H9 (cell line): ENCODE data around the gene IQGAP2. TPM values are rescaled to one million over a fixed set of nuclear protein-coding genes. Genes with fewer than 3 reads are reported as not detected.

Source experiments
- DNase-seq: peaks from one replicate; pipeline ENCODE4 v3.0.0-alpha.2; 2017
- H2AFZ ChIP-seq: one replicate; pipeline ENCODE4 v1.6.1; 2013; ENCODE audit warnings: mild to moderate bottlenecking, low read length, control low read depth, moderate library complexity
- H2AK5ac ChIP-seq: 2 replicates; pipeline ENCODE4 v1.6.1; 2013; ENCODE audit warnings: low read length, control low read depth, mixed read lengths; ENCODE audit not compliant: insufficient read length
- H2BK120ac ChIP-seq: one replicate; pipeline ENCODE4 v1.6.1; 2013; ENCODE audit warnings: low read depth, mild to moderate bottlenecking, low read length, control low read depth, inconsistent platforms; ENCODE audit not compliant: poor library complexity, severe bottlenecking
- H2BK12ac ChIP-seq: 2 replicates; pipeline ENCODE4 v1.6.1; 2013; ENCODE audit warnings: low read length, control low read depth, mixed read lengths, low read depth; ENCODE audit not compliant: insufficient read length
- H2BK15ac ChIP-seq: 2 replicates; pipeline ENCODE4 v1.6.1; 2013; ENCODE audit warnings: low read depth, low read length, control low read depth
- H2BK20ac ChIP-seq: one replicate; pipeline ENCODE4 v1.6.1; 2013; ENCODE audit warnings: low read depth, mild to moderate bottlenecking, low read length, control low read depth, inconsistent platforms; ENCODE audit not compliant: poor library complexity, severe bottlenecking
- H2BK5ac ChIP-seq: 2 replicates; pipeline ENCODE4 v1.6.1; 2013; ENCODE audit warnings: low read length, control low read depth, mixed read lengths; ENCODE audit not compliant: insufficient read length
- H3K14ac ChIP-seq: 2 replicates; pipeline ENCODE4 v1.6.1; 2013; ENCODE audit warnings: low read length, control low read depth; ENCODE audit not compliant: insufficient read depth
- H3K18ac ChIP-seq: 2 replicates; pipeline ENCODE4 v1.6.1; 2013; ENCODE audit warnings: low read depth, mild to moderate bottlenecking, mixed read lengths, low read length, control low read depth; ENCODE audit not compliant: insufficient read length
- H3K23ac ChIP-seq: 2 replicates; pipeline ENCODE4 v1.6.1; 2013; ENCODE audit warnings: low read length, control low read depth, mixed read lengths, low read depth; ENCODE audit not compliant: insufficient read length
- H3K23me2 ChIP-seq: 2 replicates; pipeline ENCODE4 v1.6.1; 2013; ENCODE audit warnings: low read depth, mild to moderate bottlenecking, mixed read lengths, low read length, control low read depth; ENCODE audit not compliant: insufficient read length, poor library complexity, severe bottlenecking
- H3K27ac ChIP-seq: 2 replicates; pipeline ENCODE4 v1.5.1; 2013; ENCODE audit warnings: low read length, control low read depth, mixed read lengths, low read depth; ENCODE audit not compliant: insufficient read length
- H3K27me3 ChIP-seq: 2 replicates; pipeline ENCODE4 v1.6.1; 2013; ENCODE audit warnings: low read length, control low read depth, inconsistent platforms; ENCODE audit not compliant: insufficient read depth
- H3K4ac ChIP-seq: 2 replicates; pipeline ENCODE4 v1.6.1; 2013; ENCODE audit warnings: low read depth, mild to moderate bottlenecking, control low read depth, inconsistent platforms, low read length, moderate library complexity
- H3K4me1 ChIP-seq: 2 replicates; pipeline ENCODE4 v1.6.1; 2013; ENCODE audit warnings: low read length, control low read depth, inconsistent platforms; ENCODE audit not compliant: insufficient read depth
- H3K4me2 ChIP-seq: 2 replicates; pipeline ENCODE4 v1.6.1; 2013; ENCODE audit warnings: low read length, control low read depth, mixed read lengths; ENCODE audit not compliant: insufficient read length, insufficient read depth
- H3K56ac ChIP-seq: 2 replicates; pipeline ENCODE4 v1.6.1; 2013; ENCODE audit warnings: low read depth, mild to moderate bottlenecking, mixed read lengths, low read length, control low read depth; ENCODE audit not compliant: insufficient read length
- H3K79me1 ChIP-seq: 2 replicates; pipeline ENCODE4 v1.6.1; 2013; ENCODE audit warnings: low read depth, mild to moderate bottlenecking, moderate library complexity, low read length, control low read depth, inconsistent platforms; ENCODE audit not compliant: insufficient read depth, poor library complexity, severe bottlenecking
- H3K79me2 ChIP-seq: 2 replicates; pipeline ENCODE4 v1.6.1; 2013; ENCODE audit warnings: low read length, control low read depth, inconsistent platforms; ENCODE audit not compliant: insufficient read depth
- H3K9ac ChIP-seq: 2 replicates; pipeline ENCODE4 v1.6.1; 2013; ENCODE audit warnings: low read length, control low read depth, mixed read lengths; ENCODE audit not compliant: insufficient read length; ENCODE audit errors: extremely low read depth
- H3K9me3 ChIP-seq: one replicate; pipeline ENCODE4 v1.6.1; 2013; ENCODE audit warnings: low read depth, low read length, inconsistent platforms; ENCODE audit not compliant: control insufficient read depth
- H3T11ph ChIP-seq: one replicate; pipeline ENCODE4 v1.6.1; 2013; ENCODE audit warnings: mild to moderate bottlenecking, low read length, control low read depth, inconsistent platforms
- H4K20me1 ChIP-seq: one replicate; pipeline ENCODE4 v1.6.1; 2013; ENCODE audit not compliant: control insufficient read depth, insufficient read length, insufficient read depth
- H4K5ac ChIP-seq: 2 replicates; pipeline ENCODE4 v1.6.1; 2013; ENCODE audit warnings: low read depth, mild to moderate bottlenecking, mixed read lengths, low read length, control low read depth; ENCODE audit not compliant: insufficient read length
- H4K8ac ChIP-seq: replicated peaks from 2 replicates; pipeline ENCODE4 v1.6.1; 2013; ENCODE audit warnings: low read length, control low read depth, mixed read lengths, low read depth; ENCODE audit not compliant: insufficient read length
- H4K91ac ChIP-seq: 2 replicates; pipeline ENCODE4 v1.6.1; 2013; ENCODE audit warnings: low read depth, mild to moderate bottlenecking, moderate library complexity, mixed read lengths, low read length, control low read depth; ENCODE audit not compliant: insufficient read length
- H3K27ac Mint-ChIP-seq, 3 experiments: 2 replicates in 2 of 3; 3 replicates in 1 of 3; pipeline ENCODE4 v1.8.0; 2020 to 2021; ENCODE audit warnings: mixed read lengths in 3 of 3, mild to moderate bottlenecking in 1 of 3, moderate library complexity in 1 of 3
- H3K27me3 Mint-ChIP-seq: 2 replicates; pipeline ENCODE4 v1.8.0; 2021; ENCODE audit warnings: low read depth, mild to moderate bottlenecking, moderate library complexity, mixed read lengths
- H3K36me3 Mint-ChIP-seq, 3 experiments: 2 replicates in 2 of 3; 3 replicates in 1 of 3; pipeline ENCODE4 v1.8.0; 2020 to 2021; ENCODE audit warnings: low read depth in 3 of 3, mixed read lengths in 3 of 3; ENCODE audit not compliant: insufficient read depth in 1 of 3
- H3K4me1 Mint-ChIP-seq, 2 experiments: 2 replicates each; pipeline ENCODE4 v1.8.0; 2020; ENCODE audit warnings: mixed read lengths in 2 of 2
- H3K4me3 Mint-ChIP-seq, 2 experiments: 2 replicates in 1 of 2; 3 replicates in 1 of 2; pipeline ENCODE4 v1.8.0; 2020 to 2021; ENCODE audit warnings: mild to moderate bottlenecking in 2 of 2, mixed read lengths in 2 of 2, moderate library complexity in 1 of 2
- H3K9me3 Mint-ChIP-seq, 2 experiments: 2 replicates in 1 of 2; 3 replicates in 1 of 2; pipeline ENCODE4 v1.8.0; 2020; ENCODE audit warnings: mild to moderate bottlenecking in 2 of 2, mixed read lengths in 2 of 2, moderate library complexity in 1 of 2
- WGBS: extraction: QIAGEN DNeasy Blood & Tissue Kit; methylation state at CpG from one replicate; pipeline ENCODE4 v1.1.7; 2013; ENCODE audit warnings: missing lambda C conversion rate, low lambda C conversion rate, mixed read lengths; ENCODE audit not compliant: insufficient read length; ENCODE audit errors: extremely low coverage; 5-methylcytosine and 5-hydroxymethylcytosine counted together
- total RNA-seq: library from RNA; stranded (reverse); gene quantifications from 2 replicates; pipeline ENCODE4 v1.2.1, GENCODE V29; 2021
- TF ChIP-seq, protein P1 (sequence below): fragments of 200-600 bp; sonication (generic); conservative IDR thresholded peaks from 3 replicates; pipeline ENCODE4 v1.8.0; 2021; ENCODE audit warnings: antibody characterized with exemption, mild to moderate bottlenecking

The IQGAP2 gene
- total RNA-seq, 1 experiment from 2014 or later: 22.5 TPM

DNA sequence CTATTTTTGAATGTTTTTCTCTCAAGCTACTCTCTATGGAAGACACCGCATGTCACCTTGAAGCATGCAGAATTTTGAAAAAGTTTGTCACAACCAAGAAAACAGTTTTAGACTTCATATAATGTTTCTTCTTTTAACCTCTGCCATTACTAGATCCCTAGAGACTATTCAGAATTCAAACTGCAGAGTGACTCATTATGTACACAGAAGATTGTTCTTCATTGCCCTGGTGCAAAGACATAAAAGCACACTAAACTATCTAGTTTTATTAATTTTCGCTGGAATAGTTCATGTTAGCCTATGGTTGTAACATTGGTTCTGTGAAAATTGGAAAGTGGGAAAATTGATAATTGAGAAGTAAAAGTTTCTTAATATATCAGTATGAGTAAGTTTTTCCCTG, 201.8 kb downstream of the IQGAP2 start:
- Mint-ChIP-seq H3K4me3 (no peak overlapping the region), H3K4me1 (peaks cover 7 to 8% of the 10 kb centered on the region in 2 experiments; a peak in 3 of 4 replicates), H3K36me3 (peaks cover 0 to 7% (median 5%) of the 10 kb centered on the region in 3 experiments; a peak in 3 of 7 replicates), H3K27ac (no peak overlapping the region), H3K9me3 (no peaks in the 10 kb centered on the region), H3K27me3 (no peaks in the 10 kb centered on the region)
- Histone ChIP-seq H3K23ac (no peak overlapping the region), H3K27ac (no peak overlapping the region), H3K9me3 (no peaks in the 10 kb centered on the region), H2BK12ac (no peak overlapping the region), H2BK20ac (no peak overlapping the region), H3K23me2 (no peaks in the 10 kb centered on the region), H3K27me3 (no peaks in the 10 kb centered on the region), H2BK15ac (no peak overlapping the region), H3K79me1 (no peaks in the 10 kb centered on the region), H4K91ac (no peak overlapping the region), H4K8ac (no peak overlapping the region), H3K4me1 (0 out of 2 replicates have a peak, but pooled peaks cover 2% of the 10 kb centered on the region), H2BK5ac (no peak overlapping the region), H4K20me1 (no peaks in the 10 kb centered on the region), H3K56ac (no peak overlapping the region), H4K5ac (no peak overlapping the region), H3K79me2 (no peaks in the 10 kb centered on the region), H3K4ac (no peak overlapping the region), H3K4me2 (no peak overlapping the region), H2AK5ac (no peak overlapping the region), H3T11ph (no peak overlapping the region), H3K9ac (no peak overlapping the region), H3K18ac (no peak overlapping the region), H2AFZ (no peak overlapping the region), H3K14ac (no peak overlapping the region), H2BK120ac (no peak overlapping the region)
- TF ChIP-seq, protein P1, sequence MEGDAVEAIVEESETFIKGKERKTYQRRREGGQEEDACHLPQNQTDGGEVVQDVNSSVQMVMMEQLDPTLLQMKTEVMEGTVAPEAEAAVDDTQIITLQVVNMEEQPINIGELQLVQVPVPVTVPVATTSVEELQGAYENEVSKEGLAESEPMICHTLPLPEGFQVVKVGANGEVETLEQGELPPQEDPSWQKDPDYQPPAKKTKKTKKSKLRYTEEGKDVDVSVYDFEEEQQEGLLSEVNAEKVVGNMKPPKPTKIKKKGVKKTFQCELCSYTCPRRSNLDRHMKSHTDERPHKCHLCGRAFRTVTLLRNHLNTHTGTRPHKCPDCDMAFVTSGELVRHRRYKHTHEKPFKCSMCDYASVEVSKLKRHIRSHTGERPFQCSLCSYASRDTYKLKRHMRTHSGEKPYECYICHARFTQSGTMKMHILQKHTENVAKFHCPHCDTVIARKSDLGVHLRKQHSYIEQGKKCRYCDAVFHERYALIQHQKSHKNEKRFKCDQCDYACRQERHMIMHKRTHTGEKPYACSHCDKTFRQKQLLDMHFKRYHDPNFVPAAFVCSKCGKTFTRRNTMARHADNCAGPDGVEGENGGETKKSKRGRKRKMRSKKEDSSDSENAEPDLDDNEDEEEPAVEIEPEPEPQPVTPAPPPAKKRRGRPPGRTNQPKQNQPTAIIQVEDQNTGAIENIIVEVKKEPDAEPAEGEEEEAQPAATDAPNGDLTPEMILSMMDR: no peak
- no CpG with 5 or more reads among the region's 2 CpGs for WGBS
- no peak for DNase-seq
